Spleen (tissue), 11 donors: ENCODE data around the gene MT1H. TPM values are rescaled to one million over a fixed set of nuclear protein-coding genes. Genes with fewer than 3 reads are reported as not detected.
A peak's percentile ranks its signal among the peaks of the same experiment; 100 is the strongest.

Experiments used
- DNase-seq: peaks from one replicate; pipeline ENCODE4 v3.0.0-alpha.2; 2020
- H3K27ac ChIP-seq, 8 donors: fragments of 200-600 bp; sonication (generic) in 7 of 8; 1 replicate in 4 of 8; 2 replicates in 4 of 8; pipeline versions ENCODE4 v1.5.0 to v1.8.0; 2016 to 2021; ENCODE audit warnings: inconsistent platforms in 4 of 8, mild to moderate bottlenecking in 4 of 8, moderate library complexity in 1 of 8
- H3K27me3 ChIP-seq, 7 donors: fragments of 200-600 bp; sonication (generic) in 6 of 7; replicated peaks in 1 of 7; 1 replicate in 4 of 7; 2 replicates in 3 of 7; pipeline versions ENCODE4 v1.5.0 to v1.8.0; 2016 to 2021; ENCODE audit warnings: inconsistent platforms in 3 of 7, mild to moderate bottlenecking in 1 of 7
- H3K36me3 ChIP-seq, 6 donors: fragments of 200-600 bp; sonication (generic) in 5 of 6; 1 replicate in 4 of 6; 2 replicates in 2 of 6; pipeline versions ENCODE4 v1.5.0 to v1.8.0; 2016 to 2021; ENCODE audit warnings: inconsistent platforms in 2 of 6
- H3K4me1 ChIP-seq, 6 donors: fragments of 200-600 bp; sonication (generic) in 5 of 6; 1 replicate in 3 of 6; 2 replicates in 3 of 6; pipeline versions ENCODE4 v1.5.0 to v1.8.0; 2016 to 2021; ENCODE audit warnings: inconsistent platforms in 3 of 6
- H3K4me3 ChIP-seq, 8 donors: fragments of 200-600 bp; sonication (generic) in 7 of 8; 1 replicate in 4 of 8; 2 replicates in 4 of 8; pipeline versions ENCODE4 v1.5.0 to v1.8.0; 2016 to 2021; ENCODE audit warnings: inconsistent platforms in 4 of 8, mild to moderate bottlenecking in 4 of 8, moderate library complexity in 2 of 8
- H3K9me3 ChIP-seq, 8 donors: fragments of 200-600 bp; sonication (generic) in 7 of 8; 1 replicate in 4 of 8; 2 replicates in 4 of 8; pipeline versions ENCODE4 v1.5.0 to v1.8.0; 2016 to 2021; ENCODE audit warnings: inconsistent platforms in 4 of 8
- CTCF ChIP-seq, 11 experiments: fragments of 200-600 bp in 7 of 11; fragments of 450-650 bp in 4 of 11; sonication (generic) in 4 of 11; IDR thresholded peaks in 8 of 11; conservative IDR thresholded peaks in 3 of 11; 1 replicate in 7 of 11; 2 replicates in 4 of 11; pipeline versions ENCODE4 v1.4.0 to v1.8.0; 2016 to 2021; ENCODE audit warnings: antibody characterized with exemption in 11 of 11, inconsistent platforms in 4 of 11, mild to moderate bottlenecking in 1 of 11
- POLR2A ChIP-seq, 3 donors: fragments of 450-650 bp; IDR thresholded peaks; one replicate each; pipeline ENCODE4 v1.5.1; 2017; ENCODE audit warnings: antibody characterized with exemption in 3 of 3, mild to moderate bottlenecking in 1 of 3
- POLR2AphosphoS5 ChIP-seq, 3 donors: sonication (generic); formaldehyde crosslinking; IDR thresholded peaks; one replicate each; pipeline ENCODE4 v1.5.1; 2017; ENCODE audit warnings: antibody characterized with exemption in 3 of 3
- WGBS, 5 donors: extraction: QIAGEN DNeasy Blood & Tissue Kit in 3 of 5; methylation state at CpG; one replicate each; pipeline versions ENCODE4 v1.1.5 to v1.1.7; 2013 to 2018; 5-methylcytosine and 5-hydroxymethylcytosine counted together
- intact Hi-C: fragments of 100-400 bp; cut with DNase I; formaldehyde crosslinking; loops from one replicate; pipeline ENCODE4 v1.15.0; 2023; ENCODE audit warnings: low total_unique reads
- polyA plus RNA-seq, 3 donors: library from polyadenylated mRNA; stranded (reverse); fragments of 200-250 nt; gene quantifications; one replicate each; pipeline ENCODE4 v1.2.1, GENCODE V29; 2013
- total RNA-seq, 7 donors: library from RNA; depleted of rRNA in 3 of 7; stranded (reverse); fragments of >200 nt in 3 of 7; fragmentation: NEBNext Ultra II Directional in 4 of 7; extraction: Animal tissue kit (Norgen Biotek cat#: 25700) in 4 of 7; gene quantifications; one replicate each; pipeline versions ENCODE4 v1.1.0 to v1.2.1, GENCODE V29; 2016 to 2021
- donor health status: healthy with polysubstance abuse.
- donor health status: DM: no; HTN: no; CAD: no; lungs with moderate emphysema.
- donor health status: DM: no; HTN: no; CAD: no.
- donor health status: Bipolar disorder and iron deficiency.
- donor health status: healthy.
- donor health status: DM: no; HTN: no; CAD: no.
- donor health status: DM: yes; HTN: yes; CAD: no.

Gene MT1H
- total and polyA plus RNA-seq, 10 donors: 0.54 to 1.1 (median 0.96) TPM; not detected in 7

- 0 to 2% (median 0%) methylated on average over 12 to 49 of the region's 49 CpGs for WGBS, 5 donors
- H3K4me1 ChIP-seq: peaks cover 0 to 30% (median 23%) of the 10 kb centered on the region in 6 donors
- DNase-seq: peak; percentile 98
- H3K9me3 ChIP-seq: peaks cover 0 to 10% (median 3%) of the 10 kb centered on the region in 8 donors
- intact Hi-C loops: loop anchor here (10.0 kb wide), 1 partner anchor 77 kb away; the partner anchor contains the start of gene MT2A
- H3K36me3 ChIP-seq: no peaks in the 10 kb centered on the region
- peaks cover 0 to 7% (median 0%) of the 10 kb centered on the region in 7 donors for H3K27me3 ChIP-seq
- TF ChIP-seq POLR2AphosphoS5 (IDR thresholded peaks at IDR 0.05) (peak; percentile 92 to 96 (median 93)), POLR2A (IDR thresholded peaks at IDR 0.05) (peak in 1 of 3 donors; percentile 84), CTCF (IDR thresholded peaks at IDR 0.05 in 8 of 11, conservative IDR thresholded peaks at IDR 0.05 in 3 of 11) (no peak)
- peak within 1 kb of the TSS; percentile 54 to 86 (median 80) for H3K27ac ChIP-seq
- peak within 1 kb of the TSS; percentile 22 to 73 (median 48) for H3K4me3 ChIP-seq
These were observed 12.5 kb downstream of the MT1H start, which contains the start of gene MT1X for GRCh38 chr16:56681939-56682702. TSS of gene MT1X (plus strand) at chr16:56682470. CDS start at chr16:56682541, 71 bp downstream.

- Histone ChIP-seq H3K9me3 (peaks cover 0 to 11% (median 3%) of the 10 kb centered on the region in 8 donors), H3K27me3 (peaks cover 0 to 6% (median 0%) of the 10 kb centered on the region in 7 donors), H3K4me1 (peaks cover 0 to 30% (median 23%) of the 10 kb centered on the region in 6 donors), H3K27ac (peak overlapping the region in 7 of 8 donors; percentile 61 to 86 (median 80)), H3K36me3 (no peaks in the 10 kb centered on the region), H3K4me3 (peak overlapping the region in 7 of 8 donors; percentile 40 to 73 (median 53))
- no peak for DNase-seq
- intact Hi-C loops: loop anchor here (10.0 kb wide), 1 partner anchor 78 kb away; the partner anchor contains the start of gene MT2A
- 36 to 49% (median 40%) methylated on average over 7 to 8 of the region's 8 CpGs for WGBS, 5 donors
- no peak for TF ChIP-seq CTCF (IDR thresholded peaks at IDR 0.05 in 8 of 11, conservative IDR thresholded peaks at IDR 0.05 in 3 of 11)
- no peak for TF ChIP-seq POLR2AphosphoS5 (IDR thresholded peaks at IDR 0.05)
- TF ChIP-seq POLR2A (IDR thresholded peaks at IDR 0.05): no peak
These were observed 13.2 kb downstream of the MT1H start for GRCh38 chr16:56682703-56683397.

GRCh38 chr16:56683424-56684172 lies 14.0 kb downstream of the MT1H start:
- H3K4me3 ChIP-seq: peak overlapping the region in 5 of 8 donors; percentile 40 to 73 (median 56)
- H3K4me1 ChIP-seq: peaks cover 0 to 30% (median 23%) of the 10 kb centered on the region in 6 donors
- WGBS, 5 donors: 79 to 90% (median 85%) methylated on average over 5 of the region's 5 CpGs
- no peak for TF ChIP-seq POLR2AphosphoS5 (IDR thresholded peaks at IDR 0.05)
- no peak for TF ChIP-seq POLR2A (IDR thresholded peaks at IDR 0.05)
- TF ChIP-seq CTCF (IDR thresholded peaks at IDR 0.05 in 8 of 11, conservative IDR thresholded peaks at IDR 0.05 in 3 of 11): no peak
- peak overlapping the region in 1 of 8 donors; percentile 80 for H3K27ac ChIP-seq
- peaks cover 0 to 11% (median 3%) of the 10 kb centered on the region in 8 donors for H3K9me3 ChIP-seq
- DNase-seq: no peak
- intact Hi-C loops: loop anchor here (10.0 kb wide), 1 partner anchor 79 kb away; the partner anchor contains the start of gene MT2A
- no peaks in the 10 kb centered on the region for H3K36me3 ChIP-seq
- H3K27me3 ChIP-seq: peaks cover 0 to 6% (median 0%) of the 10 kb centered on the region in 7 donors
